Testis (tissue), 3 donors: ENCODE measurements around the gene GFOD1. TPM values are rescaled to one million over a fixed set of nuclear protein-coding genes. Genes with fewer than 3 reads are reported as not detected.

Source experiments
- DNase-seq: peaks from one replicate; pipeline ENCODE4 v3.0.0-alpha.2; 2019
- H3K27ac ChIP-seq, 2 donors: fragments of 200-600 bp; sonication (generic); one replicate each; pipeline ENCODE4 v1.5.1; 2019
- H3K27me3 ChIP-seq: fragments of 200-600 bp; sonication (generic); one replicate; pipeline ENCODE4 v1.5.1; 2019
- H3K36me3 ChIP-seq: fragments of 200-600 bp; sonication (generic); one replicate; pipeline ENCODE4 v1.5.1; 2017; ENCODE audit warnings: low read depth; ENCODE audit errors: missing control alignments
- H3K4me1 ChIP-seq: fragments of 200-600 bp; sonication (generic); one replicate; pipeline ENCODE4 v1.5.1; 2019
- H3K4me3 ChIP-seq, 2 donors: fragments of 200-600 bp; sonication (generic); one replicate each; pipeline ENCODE4 v1.5.1; 2017 to 2019
- H3K9me3 ChIP-seq: fragments of 200-600 bp; sonication (generic); one replicate; pipeline ENCODE4 v1.5.1; 2017
- POLR2A ChIP-seq: fragments of 450-650 bp; IDR thresholded peaks from one replicate; pipeline ENCODE4 v1.6.1; 2017; ENCODE audit warnings: antibody characterized with exemption, mild to moderate bottlenecking, moderate library complexity
- WGBS, 2 donors: methylation state at CpG; one replicate each; pipeline ENCODE4 v1.1.5; 2018; 5-methylcytosine and 5-hydroxymethylcytosine counted together
- intact Hi-C: fragments of 100-400 bp; cut with DNase I; formaldehyde crosslinking; loops from one replicate; pipeline ENCODE4 v1.15.1; 2023; ENCODE audit warnings: low total_unique reads
- polyA plus RNA-seq: library from polyadenylated mRNA; stranded (reverse); fragments of 350-450 nt; fragmentation: Illumina TruSeq; extraction: RNeasy Lipid Tissue Mini Kit (QIAGEN cat#74804); gene quantifications from one replicate; pipeline ENCODE4 v1.2.3, GENCODE V29; 2014; ENCODE audit warnings: low read depth, low replicate concordance; ENCODE audit not compliant: insufficient read depth
- total RNA-seq, 2 donors: library from RNA; depleted of rRNA; stranded (reverse); fragments of >200 nt; gene quantifications; one replicate each; pipeline ENCODE4 v1.2.3, GENCODE V29; 2016
- TF ChIP-seq, protein P1 (sequence below), 3 experiments: fragments of 450-650 bp in 2 of 3; fragments of 200-600 bp in 1 of 3; sonication (generic) in 1 of 3; IDR thresholded peaks; one replicate each; pipeline ENCODE4 v1.5.1; 2016 to 2019; ENCODE audit warnings: antibody characterized with exemption in 3 of 3, mild to moderate bottlenecking in 2 of 3, moderate library complexity in 1 of 3

GFOD1 gene
- total and polyA plus RNA-seq, 3 donors from 2014 or later, result 2.5 to 5.4 (median 5.0) TPM

DNA sequence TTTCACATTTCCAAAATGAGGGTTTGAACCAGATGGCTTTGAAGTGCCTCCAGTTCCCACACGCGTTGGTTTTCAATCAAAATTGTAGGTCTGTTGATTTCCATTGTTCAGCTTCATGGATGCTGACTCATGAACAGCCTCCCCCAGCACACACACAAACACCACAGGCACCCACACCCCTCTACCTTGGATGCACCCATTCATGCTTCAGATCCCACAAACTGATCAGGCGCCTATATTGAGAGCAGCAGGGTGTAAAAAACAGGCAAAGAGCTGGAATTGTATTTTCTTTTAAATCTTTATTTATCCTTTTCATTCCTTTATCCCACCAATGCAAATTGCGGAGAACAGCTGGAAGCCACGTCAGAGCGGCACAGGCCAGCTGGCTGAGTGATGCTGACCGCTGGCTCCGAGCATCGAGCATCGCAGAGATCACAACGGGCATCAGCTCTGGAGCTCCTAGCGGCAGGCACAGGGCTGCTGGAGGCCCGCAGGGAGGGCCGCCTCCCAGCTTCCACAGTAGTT lies 129.8 kb downstream of the GFOD1 start:
- intact Hi-C loops, result no loop called here
- 82 to 91% methylated on average over 14 of the region's 14 CpGs for WGBS, 2 donors

DNA sequence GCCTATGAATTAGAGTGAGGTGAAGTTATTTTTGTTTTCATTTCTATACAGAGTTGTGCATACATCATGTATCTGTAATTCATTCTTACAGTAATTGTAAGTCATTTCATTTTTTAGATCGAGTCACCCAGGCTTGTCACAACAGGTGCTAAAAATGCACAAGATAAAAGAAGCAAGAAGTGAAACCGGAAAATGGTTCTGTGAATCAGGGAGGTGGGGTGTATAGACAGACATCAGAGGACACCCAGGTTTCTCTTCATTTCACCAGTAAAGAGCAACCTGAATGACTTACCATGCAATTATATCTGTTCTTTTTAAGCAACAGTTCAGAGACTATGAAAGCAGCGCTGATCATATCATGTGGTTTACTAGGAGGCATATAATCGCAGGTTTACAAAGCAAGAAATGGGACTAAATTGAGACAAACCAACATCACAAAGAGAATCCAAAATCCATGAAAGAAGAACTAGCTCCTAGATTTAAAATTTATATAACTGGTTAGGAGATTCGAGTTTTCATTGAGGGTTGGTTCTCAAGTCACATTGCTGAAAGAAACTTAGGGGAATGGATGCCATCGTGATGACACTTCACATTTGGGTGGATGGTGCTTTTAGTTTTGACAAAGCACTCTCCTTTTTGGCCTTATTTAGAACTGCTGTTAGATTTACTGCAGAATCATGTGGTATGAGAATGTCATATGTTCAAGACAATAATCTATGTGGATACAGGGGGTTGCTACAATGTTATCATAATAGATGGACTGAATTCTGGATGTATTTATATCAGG lies 131.2 kb downstream of the GFOD1 start:
- 82 to 89% methylated on average over 6 of the region's 6 CpGs for WGBS, 2 donors
- intact Hi-C loops, result no loop called here
- TF ChIP-seq, protein P1, sequence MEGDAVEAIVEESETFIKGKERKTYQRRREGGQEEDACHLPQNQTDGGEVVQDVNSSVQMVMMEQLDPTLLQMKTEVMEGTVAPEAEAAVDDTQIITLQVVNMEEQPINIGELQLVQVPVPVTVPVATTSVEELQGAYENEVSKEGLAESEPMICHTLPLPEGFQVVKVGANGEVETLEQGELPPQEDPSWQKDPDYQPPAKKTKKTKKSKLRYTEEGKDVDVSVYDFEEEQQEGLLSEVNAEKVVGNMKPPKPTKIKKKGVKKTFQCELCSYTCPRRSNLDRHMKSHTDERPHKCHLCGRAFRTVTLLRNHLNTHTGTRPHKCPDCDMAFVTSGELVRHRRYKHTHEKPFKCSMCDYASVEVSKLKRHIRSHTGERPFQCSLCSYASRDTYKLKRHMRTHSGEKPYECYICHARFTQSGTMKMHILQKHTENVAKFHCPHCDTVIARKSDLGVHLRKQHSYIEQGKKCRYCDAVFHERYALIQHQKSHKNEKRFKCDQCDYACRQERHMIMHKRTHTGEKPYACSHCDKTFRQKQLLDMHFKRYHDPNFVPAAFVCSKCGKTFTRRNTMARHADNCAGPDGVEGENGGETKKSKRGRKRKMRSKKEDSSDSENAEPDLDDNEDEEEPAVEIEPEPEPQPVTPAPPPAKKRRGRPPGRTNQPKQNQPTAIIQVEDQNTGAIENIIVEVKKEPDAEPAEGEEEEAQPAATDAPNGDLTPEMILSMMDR (IDR thresholded peaks at IDR 0.05), result no peak
- TF ChIP-seq POLR2A, result no peak

More for the DNA sequence above, 129.8 kb downstream of the GFOD1 start:
- no peaks in the 10 kb centered on the region for H3K36me3 ChIP-seq
- H3K9me3 ChIP-seq, result no peaks in the 10 kb centered on the region
- H3K27me3 ChIP-seq, result no peaks in the 10 kb centered on the region
- DNase-seq, result no peak
- no peaks in the 10 kb centered on the region for H3K4me1 ChIP-seq
- TF ChIP-seq POLR2A, result no peak
- TF ChIP-seq, protein P1 (IDR thresholded peaks at IDR 0.05), result no peak
- no peak overlapping the region for H3K27ac ChIP-seq
- no peak overlapping the region for H3K4me3 ChIP-seq

DNA sequence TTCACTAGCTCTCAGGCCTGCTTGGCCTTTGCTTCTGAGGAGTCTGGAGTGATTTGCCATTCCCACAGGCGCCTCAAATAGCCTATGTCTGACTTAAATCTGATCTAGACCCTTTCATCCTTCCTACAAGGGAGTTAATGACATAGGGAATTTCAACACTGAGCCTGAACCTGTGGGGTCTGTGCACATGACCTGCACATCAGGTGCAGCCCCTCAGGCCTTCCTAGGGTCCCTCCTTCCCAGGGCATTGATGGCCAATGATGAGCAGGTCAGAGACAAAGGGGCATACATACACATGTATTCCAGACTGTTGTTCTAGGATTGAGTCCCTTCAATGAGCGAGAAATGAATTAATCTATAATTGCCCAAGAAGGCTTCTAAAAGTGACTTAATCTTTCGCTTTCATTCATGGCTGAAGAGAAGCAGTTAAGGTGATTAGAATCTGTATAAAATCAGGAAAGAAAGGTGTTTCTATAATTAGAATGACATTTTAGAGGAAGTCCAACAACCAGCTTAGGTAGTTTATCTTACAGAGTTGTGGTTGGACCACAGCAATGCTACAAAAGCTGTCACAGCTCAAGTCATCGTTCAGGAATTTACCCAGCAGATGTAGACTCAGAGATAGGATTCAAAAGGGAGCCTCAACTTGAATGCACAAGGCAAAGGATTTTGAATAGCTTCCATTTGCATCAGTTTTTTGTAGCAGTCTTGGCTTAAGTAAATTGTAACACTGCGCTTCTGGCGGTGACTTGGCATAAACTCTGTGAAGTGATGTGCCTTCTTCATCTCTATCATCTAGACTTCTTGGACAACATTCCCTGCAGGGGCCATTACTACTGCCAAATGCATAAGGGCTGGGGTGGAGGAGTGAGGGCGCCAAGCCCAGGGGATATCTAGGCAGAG lies 132.1 kb downstream of the GFOD1 start:
- H3K9me3 ChIP-seq, result no peaks in the 10 kb centered on the region
- 71 to 76% methylated on average over 6 to 7 of the region's 7 CpGs for WGBS, 2 donors
- DNase-seq, result no peak
- no peaks in the 10 kb centered on the region for H3K36me3 ChIP-seq
- H3K27ac ChIP-seq, result no peak overlapping the region
- H3K4me1 ChIP-seq, result no peaks in the 10 kb centered on the region
- H3K27me3 ChIP-seq, result no peaks in the 10 kb centered on the region
- TF ChIP-seq, protein P1 (IDR thresholded peaks at IDR 0.05), result no peak
- no peak for TF ChIP-seq POLR2A
- no peak overlapping the region for H3K4me3 ChIP-seq
- intact Hi-C loops, result no loop called here

More for the DNA sequence above, 131.2 kb downstream of the GFOD1 start:
- no peak overlapping the region for H3K27ac ChIP-seq
- H3K4me3 ChIP-seq, result no peak overlapping the region
- no peaks in the 10 kb centered on the region for H3K9me3 ChIP-seq
- H3K4me1 ChIP-seq, result no peaks in the 10 kb centered on the region
- H3K27me3 ChIP-seq, result no peaks in the 10 kb centered on the region
- no peak for DNase-seq
- no peaks in the 10 kb centered on the region for H3K36me3 ChIP-seq

DNA sequence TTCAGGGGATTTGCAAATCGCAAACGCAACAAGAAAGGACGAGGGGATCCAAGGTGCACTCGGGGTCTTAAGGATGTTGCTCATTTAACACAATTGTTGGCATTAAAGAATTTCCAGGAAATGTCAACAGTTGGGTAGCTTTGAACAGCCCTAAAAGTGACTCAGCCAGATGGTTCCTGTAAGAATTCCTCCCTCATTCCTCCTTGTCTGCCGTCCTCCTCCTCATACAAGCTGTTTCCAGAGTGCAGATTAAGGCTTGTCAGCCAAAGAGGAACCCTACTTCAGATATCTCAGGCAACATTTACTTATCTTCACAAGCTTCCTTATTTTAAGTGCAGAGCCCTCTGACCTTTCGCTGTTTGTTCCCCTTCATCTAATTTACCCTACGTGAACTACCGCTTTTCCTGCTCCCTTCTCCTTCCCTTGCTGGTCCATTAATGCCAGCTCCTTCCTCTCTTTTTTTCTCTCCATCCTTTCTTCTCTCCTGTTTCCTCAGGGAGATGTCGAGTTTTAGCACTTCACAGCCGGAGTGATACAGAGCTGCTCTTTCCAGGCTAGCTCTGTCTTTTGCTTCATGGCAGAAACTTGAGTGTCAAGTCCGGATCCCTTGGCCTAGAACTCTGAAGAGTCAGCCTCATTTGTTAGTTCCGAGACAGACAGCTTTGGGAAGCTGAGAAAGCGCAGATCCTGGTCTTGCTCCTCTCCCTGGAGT lies 132.9 kb downstream of the GFOD1 start:
- intact Hi-C loops, result no loop called here
- Histone ChIP-seq H3K4me1 (no peaks in the 10 kb centered on the region), H3K9me3 (no peaks in the 10 kb centered on the region), H3K27me3 (no peaks in the 10 kb centered on the region), H3K27ac (no peak overlapping the region), H3K4me3 (no peak overlapping the region), H3K36me3 (no peaks in the 10 kb centered on the region)
- TF ChIP-seq POLR2A, result no peak
- TF ChIP-seq, protein P1 (IDR thresholded peaks at IDR 0.05), result no peak
- 75 to 82% methylated on average over 13 of the region's 13 CpGs for WGBS, 2 donors
- no peak for DNase-seq
